HUDEP-2 (cell line): ENCODE measurements around the gene WRAP73.
A peak's percentile ranks its signal among the peaks of the same experiment; 100 is the strongest.

Experiments
- DNase-seq, 76 experiments: peaks; one replicate each; lab custom pipeline; 2025; ENCODE audit not compliant: unreplicated experiment in 76 of 76; lab: John Stamatoyannopoulos, UW

The WRAP73 gene, protein sequence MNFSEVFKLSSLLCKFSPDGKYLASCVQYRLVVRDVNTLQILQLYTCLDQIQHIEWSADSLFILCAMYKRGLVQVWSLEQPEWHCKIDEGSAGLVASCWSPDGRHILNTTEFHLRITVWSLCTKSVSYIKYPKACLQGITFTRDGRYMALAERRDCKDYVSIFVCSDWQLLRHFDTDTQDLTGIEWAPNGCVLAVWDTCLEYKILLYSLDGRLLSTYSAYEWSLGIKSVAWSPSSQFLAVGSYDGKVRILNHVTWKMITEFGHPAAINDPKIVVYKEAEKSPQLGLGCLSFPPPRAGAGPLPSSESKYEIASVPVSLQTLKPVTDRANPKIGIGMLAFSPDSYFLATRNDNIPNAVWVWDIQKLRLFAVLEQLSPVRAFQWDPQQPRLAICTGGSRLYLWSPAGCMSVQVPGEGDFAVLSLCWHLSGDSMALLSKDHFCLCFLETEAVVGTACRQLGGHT

DNA sequence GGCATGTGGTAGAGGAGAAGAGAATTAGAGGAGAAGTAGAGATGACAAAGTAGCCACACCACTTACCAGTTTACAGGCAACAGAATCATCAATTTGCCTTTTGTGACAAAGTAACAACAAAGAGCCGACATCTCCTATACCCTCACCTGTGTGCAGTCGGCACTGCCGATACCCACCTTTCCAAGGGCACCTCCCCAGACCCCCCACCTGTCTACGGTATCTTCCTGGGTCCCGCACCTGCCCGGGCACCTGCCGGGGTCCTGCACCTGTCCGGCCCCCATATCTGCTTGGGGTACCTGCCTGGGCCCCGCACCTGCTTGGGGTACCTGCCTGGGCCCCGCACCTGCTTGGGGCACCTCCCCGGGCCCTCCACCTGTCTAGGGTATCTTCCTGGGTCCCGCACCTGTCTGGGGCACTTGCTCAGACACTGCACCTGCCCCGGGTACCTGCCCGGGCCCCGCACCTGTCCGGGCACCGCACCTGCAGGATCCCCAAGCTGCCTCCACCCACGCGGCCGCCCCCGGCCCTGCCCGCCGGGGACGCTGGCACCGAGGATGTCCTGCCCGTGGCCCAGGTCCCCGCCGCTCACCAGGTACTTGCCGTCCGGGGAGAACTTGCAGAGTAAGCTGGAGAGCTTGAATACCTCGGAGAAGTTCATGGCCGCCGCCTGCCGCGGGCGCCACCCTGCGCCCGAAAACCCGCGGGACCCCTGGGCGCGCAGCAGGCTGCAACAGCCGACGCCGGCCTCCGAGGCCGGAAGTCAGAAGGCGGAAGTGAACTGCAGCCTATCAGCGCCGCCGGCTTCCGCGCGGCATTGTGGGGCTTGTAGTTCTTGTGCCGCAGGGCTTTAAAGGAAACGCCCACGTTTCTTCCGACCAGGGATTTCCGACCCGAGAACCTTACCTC lies at the start of gene WRAP73:
TSS of gene WRAP73 (minus strand) at position 762 of the 906 bp plus-strand sequence. CDS start at position 658, 104 bp downstream.
- DNase-seq = peak in 73 of 76 experiments; percentile 19 to 86 (median 71)

DNA sequence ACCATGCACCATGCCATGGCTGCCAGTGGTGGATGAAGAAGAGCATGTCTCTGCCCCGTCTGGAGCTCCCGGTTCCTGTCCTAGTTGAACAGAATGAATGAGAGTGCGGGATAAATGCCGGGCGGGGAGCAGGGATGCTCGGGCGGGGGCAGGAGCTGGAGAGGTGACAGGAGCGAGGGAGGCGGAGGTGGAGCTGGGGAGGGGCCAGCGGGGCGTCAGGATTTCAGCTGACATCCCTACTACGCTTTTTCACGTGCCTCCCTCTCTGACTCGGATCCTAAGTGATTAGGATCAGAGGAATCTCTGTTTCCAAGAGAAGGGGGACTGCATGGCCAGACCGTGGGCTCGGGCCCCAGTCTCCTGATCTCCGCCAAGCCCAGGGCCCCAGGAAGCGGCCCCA lies 49.7 kb upstream of the WRAP73 start:
- no peak for DNase-seq

DNA sequence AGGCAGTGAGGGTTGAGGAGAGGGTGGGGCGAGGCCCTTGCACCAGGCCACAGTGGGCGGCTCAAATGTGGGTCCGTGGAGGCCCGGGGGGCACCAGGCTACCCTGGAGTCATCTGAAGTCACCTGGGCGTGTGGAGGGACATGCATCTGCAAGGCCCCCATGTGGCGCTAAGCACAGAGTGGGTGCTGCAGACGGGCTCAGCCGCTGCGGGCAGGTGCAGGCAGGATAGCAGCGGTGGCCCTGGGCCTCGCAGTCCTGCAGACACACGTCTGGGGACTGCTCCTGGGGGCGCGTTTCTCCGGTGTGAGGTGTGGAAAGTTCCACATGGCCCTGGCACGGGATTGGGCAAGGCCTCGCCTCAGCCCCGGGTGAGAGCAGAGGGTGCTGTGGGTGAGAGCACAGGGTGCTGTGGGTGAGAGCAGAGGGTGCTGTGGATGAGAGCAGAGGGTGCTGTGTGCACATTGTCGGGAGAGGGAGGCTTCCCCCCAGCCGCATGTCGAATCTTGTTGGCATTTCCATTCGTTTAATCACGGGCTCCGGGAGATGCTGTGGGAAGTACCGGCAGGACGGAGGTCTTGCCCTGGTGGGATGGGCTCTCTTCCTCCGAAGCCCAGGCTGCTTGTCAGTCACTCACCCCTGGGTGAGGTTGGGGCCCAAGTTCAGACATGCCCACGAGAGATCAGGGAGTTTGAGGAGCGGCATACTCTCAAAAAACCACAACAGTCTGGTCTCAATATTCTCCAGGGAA lies 48.9 kb upstream of the WRAP73 start:
- no peak for DNase-seq

DNA sequence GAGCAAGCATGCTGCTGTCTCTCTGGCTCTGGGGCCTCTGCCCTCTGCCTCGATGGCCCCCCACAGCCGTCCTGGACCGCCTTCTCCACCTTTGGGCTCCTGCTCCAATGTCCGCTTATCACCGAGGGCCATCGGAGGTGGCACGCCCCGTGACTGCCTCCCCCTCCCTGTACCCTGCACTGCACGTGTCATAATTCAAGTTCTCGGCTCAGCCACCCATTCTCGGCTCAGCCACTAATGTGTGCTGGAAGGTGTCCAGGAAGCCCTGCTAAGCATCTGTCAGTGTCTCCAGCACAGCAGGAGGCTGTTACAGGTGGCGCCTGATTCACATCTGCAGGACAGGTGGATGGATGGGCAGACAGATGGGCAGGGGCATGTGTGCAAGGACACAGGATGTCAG lies 47.9 kb upstream of the WRAP73 start:
- DNase-seq = peak in 1 of 76 experiments; percentile 35

DNA sequence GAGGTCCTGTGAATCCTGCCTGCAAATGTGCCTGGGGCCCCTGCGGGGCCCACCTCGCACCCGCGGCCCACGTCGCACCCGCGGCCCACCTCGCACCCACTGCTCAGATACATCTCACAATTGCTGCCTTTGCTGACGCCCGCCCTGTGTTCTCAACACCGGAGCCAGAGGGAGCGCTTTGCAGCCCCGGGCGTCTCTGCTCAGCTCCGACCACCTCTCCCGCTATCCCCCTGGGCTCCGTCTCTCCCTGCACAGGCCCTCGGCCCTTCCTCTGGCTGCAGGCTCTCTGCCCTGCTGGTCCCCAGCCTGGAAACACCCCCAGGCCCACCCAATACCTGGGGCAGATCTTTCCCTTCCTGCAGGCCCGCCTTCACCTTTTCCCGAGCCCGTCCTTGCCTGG lies 47.2 kb upstream of the WRAP73 start:
- DNase-seq = no peak

DNA sequence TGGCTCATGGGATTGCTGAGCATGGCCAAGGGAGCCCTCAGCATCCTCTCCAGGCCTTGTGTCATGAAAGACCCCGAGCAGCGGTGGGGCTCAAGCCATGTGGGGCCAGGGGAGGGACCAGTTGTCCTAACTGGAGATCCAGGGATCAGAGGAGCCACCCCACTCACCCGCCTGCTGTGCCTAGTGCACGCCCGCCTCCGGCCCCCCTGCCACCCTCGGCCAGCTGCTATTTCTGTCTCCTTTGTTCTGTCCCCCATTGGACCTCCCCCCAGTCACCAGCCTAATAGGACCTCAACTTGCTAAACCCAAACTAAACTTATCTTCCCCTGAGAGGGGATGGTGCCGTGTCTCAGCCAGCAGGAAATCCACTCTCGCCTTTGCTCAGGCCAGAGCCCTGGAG lies 46.8 kb upstream of the WRAP73 start:
- DNase-seq = no peak

DNA sequence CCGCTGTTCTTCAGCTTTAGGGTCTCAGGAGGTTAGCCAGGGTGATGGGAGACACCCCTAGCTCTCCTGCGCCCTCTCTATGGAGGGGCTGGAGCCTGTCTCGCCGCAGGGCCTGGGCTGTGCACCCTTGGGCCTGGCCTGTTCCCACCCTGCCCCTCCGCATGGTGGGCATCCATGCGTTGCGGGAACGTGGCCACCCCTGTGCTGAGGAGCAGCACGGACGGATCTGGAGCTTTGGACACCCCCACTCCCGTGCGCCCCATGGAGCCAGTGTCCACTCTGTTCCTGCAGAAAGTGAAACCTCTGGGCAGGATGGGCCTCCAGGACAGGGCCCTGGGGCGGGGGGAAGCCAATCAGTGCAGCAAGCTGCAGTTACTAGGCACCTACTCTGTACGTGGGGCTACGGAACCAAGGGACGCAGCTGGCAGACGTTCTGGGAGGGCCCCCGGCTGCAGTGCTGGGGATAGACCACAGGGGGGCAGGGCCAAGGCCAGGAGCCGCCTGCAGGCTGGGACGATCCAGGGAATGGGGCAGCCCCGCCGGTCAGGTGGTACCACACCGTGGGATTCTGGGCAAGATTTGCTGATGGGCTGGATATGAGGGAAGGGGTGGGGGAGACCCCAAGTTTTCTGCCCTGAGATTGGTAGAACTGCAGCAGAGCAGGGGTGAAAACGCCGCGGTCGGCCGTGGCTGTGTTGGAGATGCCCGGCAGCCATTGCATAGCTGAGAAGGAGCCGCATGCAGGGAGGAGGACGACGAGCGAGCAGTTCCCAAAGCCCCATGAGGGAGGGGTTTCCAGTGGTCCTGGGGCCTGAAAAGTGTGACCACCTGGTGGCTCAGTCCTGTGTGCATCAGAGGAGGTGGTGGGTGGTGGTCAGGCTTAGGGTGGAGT lies 45.7 kb upstream of the WRAP73 start:
- peak in 33 of 76 experiments; percentile 5 to 48 (median 21) for DNase-seq

DNA sequence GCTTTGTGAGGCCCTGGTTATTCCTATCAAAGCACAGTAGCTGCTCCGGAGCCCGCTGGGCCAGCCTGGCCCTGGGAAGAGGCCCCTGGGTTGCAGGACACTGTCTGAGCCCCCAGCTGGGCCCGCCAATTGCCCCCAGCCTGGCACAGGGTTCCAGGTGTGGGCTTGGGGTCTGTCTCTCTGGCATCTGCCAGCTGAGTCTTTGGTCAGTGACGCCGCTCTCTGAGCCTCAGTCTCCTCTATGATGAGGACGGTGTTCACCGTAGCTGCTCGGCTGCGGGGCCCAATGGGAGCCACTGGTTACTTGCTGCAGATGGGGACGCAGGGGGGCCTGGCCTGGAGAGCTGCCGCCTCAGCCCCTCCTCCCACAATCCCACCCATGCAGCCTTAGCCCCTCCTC lies 43.4 kb upstream of the WRAP73 start:
- no peak for DNase-seq

DNA sequence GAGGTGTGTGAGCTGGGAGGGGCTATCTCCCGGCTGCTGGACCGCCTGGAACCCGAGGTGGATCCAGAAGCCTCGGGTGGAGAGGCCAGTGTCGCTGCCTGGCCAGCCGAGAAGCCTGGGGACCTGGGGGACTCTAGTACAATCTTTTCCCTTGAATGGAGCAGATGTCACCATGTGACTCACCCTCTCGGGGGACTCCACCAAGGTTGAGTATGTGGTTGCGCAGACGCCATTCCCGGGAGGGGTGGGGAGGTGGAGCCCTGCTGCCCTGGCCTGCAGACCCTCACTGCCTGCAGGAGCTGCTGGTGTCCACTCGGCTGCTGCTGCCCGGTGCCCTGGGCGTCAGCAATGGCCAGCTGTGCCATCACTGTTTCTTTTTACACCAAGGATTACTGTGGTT lies 42.7 kb upstream of the WRAP73 start:
- DNase-seq = no peak

DNA sequence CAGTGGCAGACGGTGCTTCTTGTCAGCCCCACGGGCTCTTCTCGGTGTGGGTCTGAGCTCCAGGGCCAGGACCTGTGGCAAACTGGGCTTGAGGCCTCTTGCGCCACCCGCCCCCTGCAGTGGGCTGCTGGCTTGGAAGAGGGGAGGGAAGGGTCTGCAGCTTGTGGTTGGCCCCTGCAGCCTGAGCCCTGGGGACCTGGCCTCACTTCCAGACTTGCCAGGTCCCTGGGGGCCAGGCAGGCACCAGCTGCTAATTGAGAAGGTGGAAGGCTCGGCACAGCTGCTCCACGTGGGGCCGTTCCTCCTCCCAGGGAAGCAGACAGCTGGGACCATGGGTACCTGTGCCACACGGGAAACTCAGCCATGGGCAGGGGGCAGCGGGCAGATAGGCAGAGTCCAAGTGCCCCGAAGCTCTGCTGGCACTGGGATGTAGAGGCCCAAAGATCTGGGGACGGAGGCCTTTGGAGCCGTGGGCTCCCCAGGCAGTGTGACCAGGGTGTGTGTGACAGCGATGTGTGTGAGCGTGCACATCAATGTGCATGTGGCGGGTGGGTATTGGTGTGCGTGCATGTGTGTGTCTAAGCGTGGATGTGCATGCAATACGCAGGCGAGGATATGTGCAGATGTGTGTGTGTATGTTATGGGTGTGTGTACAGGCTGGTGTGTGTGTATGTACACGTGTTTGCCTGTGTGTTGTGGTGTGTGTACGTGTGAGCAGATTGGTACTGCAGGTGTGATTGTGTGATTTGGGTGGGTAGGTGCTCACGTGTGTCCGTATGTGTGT lies 41.7 kb upstream of the WRAP73 start:
- DNase-seq = no peak

DNA sequence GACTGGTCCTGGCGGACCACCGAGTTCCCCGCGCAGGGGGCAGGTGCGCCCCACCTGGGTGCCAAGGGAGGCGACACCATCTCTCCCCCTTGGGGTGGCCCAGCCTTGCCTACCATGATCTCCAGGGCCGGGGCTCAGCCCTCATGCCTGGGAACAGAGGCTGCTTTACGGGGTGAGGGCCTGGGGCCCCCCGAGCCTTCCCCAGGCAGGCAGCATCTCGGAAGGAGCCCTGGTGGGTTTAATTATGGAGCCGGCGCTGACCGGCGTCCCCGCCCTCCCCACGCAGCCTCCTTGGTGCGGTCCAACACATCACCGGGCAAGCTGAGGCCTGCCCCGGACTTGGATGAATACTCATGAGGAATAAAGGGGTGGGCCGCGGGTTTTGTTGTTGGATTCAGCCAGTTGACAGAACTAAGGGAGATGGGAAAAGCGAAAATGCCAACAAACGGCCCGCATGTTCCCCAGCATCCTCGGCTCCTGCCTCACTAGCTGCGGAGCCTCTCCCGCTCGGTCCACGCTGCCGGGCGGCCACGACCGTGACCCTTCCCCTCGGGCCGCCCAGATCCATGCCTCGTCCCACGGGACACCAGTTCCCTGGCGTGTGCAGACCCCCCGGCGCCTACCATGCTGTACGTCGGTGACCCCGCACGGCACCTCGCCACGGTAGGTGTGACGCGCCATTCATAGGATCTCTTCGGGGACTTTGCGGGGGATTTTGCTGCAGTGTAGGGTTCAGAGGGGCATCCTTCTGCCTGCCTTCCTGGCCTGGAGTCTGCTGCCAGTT lies 40.6 kb upstream of the WRAP73 start:
- DNase-seq = no peak

DNA sequence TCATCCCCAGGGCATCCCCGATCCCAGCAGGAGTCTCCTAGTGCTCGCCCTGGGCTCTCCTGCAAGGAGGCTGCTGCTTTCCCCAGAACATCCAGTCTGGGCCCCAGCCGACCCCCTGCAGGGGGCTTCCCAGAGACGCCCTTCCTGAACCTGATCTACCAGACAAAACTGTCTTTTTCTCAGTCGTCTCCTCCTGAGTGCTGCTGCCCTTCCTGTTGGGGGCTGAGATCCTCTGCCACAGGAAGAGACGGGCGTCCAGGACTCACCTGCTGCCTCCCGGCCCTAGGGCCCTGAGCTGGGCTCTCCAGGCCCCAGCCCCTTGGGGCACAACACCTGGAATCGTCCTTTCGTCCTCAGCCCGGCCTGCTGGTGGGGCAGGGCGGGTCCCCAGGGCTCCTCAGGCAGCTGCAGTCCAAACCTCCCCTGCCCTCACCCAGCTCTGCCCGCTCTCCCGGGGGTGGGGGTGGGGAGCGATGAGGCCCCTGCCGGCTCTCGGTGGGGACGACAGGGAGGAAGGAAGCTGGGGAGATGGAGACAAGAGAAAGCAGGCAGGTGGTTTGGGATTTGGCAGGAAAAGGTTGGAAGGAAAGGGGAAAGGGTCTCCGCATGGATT lies 39.3 kb upstream of the WRAP73 start:
- no peak for DNase-seq

DNA sequence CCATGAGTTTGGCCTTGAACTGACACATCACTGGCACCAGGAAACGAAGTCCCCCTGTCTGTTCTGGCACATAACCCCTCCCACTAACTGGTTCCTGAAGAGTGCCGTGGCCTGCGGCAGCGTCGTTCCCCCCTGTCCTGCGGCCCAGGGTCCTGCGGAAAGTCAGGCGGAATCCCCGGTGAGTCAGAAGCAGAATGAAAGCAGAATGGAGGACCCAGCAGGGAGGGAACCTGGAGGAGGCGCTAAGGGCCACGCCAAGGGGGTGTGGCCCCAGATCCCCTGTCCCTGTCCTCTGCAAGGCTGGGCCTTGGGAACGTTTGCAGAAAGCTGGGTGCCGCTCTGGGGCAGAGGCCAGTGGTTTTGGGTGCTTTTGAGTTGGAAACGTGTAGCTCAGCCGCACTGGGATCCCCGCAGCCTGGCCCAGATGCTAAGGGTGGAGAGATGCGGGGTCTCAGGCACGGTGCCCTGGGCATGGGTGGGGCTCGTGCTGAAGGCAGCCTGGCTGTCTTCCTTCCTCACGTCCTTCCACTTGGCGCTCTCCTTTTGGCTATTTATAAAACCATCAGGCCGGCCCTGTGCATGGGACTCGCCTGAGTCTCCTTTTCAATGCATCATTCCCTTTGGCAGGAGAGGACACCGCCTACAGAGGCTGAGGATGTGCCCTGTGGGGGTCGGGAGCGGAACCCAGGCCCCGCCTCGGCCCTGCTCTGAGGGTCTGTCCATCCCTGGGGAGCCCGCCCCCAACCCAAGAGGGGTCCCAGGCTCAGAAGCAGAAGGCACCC lies 38.6 kb upstream of the WRAP73 start:
- DNase-seq = no peak

DNA sequence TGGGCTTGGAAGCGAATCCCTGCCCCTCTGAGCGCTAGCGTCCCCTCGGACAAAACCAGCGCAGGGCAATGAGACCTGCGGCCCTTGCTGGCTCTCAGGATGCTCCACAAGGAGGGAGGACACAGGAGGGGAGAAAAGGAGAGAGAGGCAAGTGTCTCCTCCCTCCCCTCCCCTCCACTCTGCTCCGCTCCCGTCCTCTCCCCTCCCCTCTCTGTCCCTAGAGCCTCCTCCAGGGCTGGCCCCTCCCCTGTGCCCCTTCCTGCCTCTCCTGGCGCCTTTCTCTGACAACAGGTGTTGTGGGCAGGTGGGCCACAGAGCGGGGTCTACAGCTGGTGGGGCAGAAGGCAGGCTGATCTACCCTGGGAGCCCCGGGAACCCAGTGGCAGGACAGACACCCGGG lies 37.6 kb upstream of the WRAP73 start:
- DNase-seq = no peak

DNA sequence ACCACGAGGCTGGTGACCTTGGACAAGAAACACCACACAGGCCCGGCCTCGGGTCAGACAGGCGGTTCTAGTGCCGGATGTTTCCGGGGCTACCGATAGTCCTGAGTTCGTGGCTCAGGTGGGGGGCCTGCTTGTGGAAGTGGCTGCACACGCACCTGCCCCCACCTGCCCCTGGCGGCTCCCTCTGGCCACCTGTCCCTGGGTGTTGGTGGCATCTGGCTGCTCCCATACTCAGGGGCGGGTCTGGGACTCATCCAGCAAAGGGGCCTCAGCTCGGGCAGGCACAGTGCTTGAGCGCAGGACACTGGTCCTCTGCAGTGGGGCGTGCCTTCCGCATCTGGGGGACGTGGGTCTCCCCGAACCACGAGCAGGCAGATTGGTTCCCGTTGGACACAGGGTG lies 36.0 kb upstream of the WRAP73 start:
- DNase-seq = no peak

DNA sequence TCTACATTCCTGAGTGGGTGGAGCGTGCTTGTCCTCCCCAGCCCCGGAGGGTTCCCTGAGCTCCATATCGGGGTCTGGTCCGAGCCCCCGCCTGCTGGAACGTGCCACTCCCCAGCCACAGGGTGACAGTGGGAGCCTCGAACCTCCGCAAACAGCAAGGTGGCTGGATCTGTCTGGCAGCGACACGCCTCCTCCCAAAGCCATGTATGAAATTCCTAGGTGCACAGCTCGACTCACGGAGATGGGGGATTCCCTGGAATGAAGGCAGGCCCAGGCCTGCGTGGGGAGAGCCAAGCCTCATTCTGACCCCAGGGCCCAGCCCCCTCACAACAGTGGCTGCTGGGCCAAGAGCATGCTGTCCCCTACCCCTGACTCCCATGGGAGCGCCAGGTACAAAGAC lies 35.3 kb upstream of the WRAP73 start:
- DNase-seq = no peak

DNA sequence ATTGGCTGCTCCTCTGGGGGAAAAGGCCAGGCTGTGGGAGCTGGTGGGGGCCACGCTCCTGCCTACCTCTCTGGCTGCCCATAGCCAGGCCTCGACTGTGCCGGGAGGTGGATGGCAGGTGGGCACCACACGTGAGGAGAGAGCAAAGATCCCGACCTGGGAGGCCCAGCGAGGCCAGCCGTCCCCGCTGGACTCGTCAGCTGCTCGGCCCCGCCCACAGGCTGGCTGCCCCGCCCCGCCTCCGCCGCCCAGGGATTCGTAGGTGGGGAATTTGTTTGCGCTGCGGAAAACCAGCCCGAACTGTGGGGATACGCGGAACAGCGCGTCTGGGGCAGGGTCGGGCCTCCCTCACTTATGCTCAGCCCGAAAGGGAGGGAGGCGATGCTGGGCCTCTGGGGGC lies 34.1 kb upstream of the WRAP73 start:
- DNase-seq = peak in 2 of 76 experiments; percentile 12 to 15
